ENCODE results near the gene PSPC1. TPM values are rescaled to one million over a fixed set of nuclear protein-coding genes. Genes with fewer than 3 reads are reported as not detected.

Gene PSPC1
- total RNA-seq, 2 donors from 2014 or later: 36.5 to 46.3 TPM

- no peaks in the 10 kb centered on the region for H3K4me1 ChIP-seq
- no peak overlapping the region for H3K4me3 ChIP-seq
- TF ChIP-seq CTCF (IDR thresholded peaks at IDR 0.05): no peak
- no peak for DNase-seq
- no peaks in the 10 kb centered on the region for H3K27me3 ChIP-seq
- intact Hi-C loops (cut with DNase I): no loop called here
- H3K9me3 ChIP-seq: no peaks in the 10 kb centered on the region
- H3K36me3 ChIP-seq: no peaks in the 10 kb centered on the region
- H3K9ac ChIP-seq (ENCODE audit: low read depth in 2 of 2, low read length in 2 of 2): no peak overlapping the region
- no peak overlapping the region for H3K27ac ChIP-seq
Observed at GRCh38 chr13:19673473-19674430, 109.0 kb downstream of the PSPC1 start.

DNA sequence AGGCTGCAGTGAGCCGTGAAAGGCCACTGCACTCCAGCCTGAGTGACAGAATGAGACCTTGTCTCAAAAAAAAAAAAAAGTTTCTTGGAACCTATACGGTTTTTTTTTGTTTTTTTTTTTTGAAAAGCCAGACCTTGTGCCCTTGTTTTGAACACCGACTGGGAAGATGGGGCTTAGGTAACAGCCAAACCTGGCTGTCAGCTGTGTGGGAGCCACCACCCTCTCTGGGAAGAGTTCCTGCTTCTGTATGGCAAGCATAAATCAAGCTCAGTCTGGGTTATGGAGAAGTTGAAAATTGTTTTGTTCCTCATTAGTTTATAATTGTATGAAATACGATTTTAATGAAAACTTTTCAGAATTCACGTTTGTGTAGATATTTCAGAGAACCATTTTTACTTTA, 109.8 kb downstream of the PSPC1 start:
- no peaks in the 10 kb centered on the region for H3K36me3 ChIP-seq
- no peaks in the 10 kb centered on the region for H3K9me3 ChIP-seq
- H3K9ac ChIP-seq (ENCODE audit: low read depth in 2 of 2, low read length in 2 of 2): no peak overlapping the region
- H3K27ac ChIP-seq: no peak overlapping the region
- intact Hi-C loops (cut with DNase I): no loop called here
- H3K4me1 ChIP-seq: no peaks in the 10 kb centered on the region
- no peak overlapping the region for H3K4me3 ChIP-seq
- DNase-seq: no peak
- no peak for TF ChIP-seq CTCF (IDR thresholded peaks at IDR 0.05)
- H3K27me3 ChIP-seq: no peaks in the 10 kb centered on the region

- Histone ChIP-seq H3K9ac (ENCODE audit: low read depth in 2 of 2, low read length in 2 of 2) (no peak overlapping the region), H3K4me1 (no peaks in the 10 kb centered on the region), H3K36me3 (no peaks in the 10 kb centered on the region), H3K9me3 (no peaks in the 10 kb centered on the region), H3K27me3 (no peaks in the 10 kb centered on the region), H3K27ac (no peak overlapping the region), H3K4me3 (no peak overlapping the region)
- DNase-seq: no peak
- intact Hi-C loops (cut with DNase I): no loop called here
- TF ChIP-seq CTCF (IDR thresholded peaks at IDR 0.05): no peak
Observed at GRCh38 chr13:19670147-19670546, 112.6 kb downstream of the PSPC1 start.

DNA sequence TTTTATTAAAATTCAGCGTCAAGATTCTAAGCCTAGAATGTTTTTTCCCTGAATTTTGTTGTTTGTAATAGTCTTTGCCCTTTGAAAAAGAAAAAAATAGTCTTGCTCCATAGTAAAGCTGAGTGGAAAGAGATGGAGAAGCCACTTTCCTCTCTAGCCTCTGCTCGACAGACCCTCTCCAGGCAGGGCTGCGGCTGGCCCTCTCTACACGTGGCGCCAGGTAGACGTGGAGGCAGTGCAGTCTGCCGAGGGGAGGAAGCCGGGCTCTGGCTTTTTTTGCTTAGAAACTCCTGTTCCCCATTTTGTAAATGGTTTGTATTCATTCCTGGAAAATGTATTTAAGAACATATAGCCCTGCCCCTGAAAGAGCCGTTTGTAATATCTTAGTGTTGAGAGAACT, 114.0 kb downstream of the PSPC1 start:
- intact Hi-C loops (cut with DNase I): no loop called here
- H3K36me3 ChIP-seq: no peaks in the 10 kb centered on the region
- no peak for DNase-seq

DNA sequence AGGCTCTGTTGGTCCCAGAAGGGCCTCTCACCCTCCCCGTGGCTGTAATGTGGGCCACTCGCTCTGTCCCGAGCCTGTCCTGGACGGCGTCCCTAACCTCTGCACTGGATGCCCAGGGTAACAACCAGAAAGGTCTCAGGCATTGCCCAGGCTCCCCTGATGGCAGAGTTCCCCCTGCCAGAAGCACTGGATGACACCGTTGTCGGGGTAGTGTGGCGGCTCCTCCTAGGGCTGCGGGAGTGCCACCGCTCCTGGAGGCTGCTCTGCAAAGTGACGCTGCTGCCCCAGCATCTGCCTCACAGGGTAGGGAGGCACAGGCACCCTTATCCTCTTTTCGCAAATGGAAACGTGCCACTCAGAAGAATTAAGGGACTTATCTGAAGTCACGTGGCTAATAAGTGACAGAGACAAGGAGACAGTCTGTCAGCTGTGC, 117.3 kb downstream of the PSPC1 start:
- Histone ChIP-seq H3K27ac (no peak overlapping the region), H3K36me3 (no peaks in the 10 kb centered on the region), H3K9me3 (no peaks in the 10 kb centered on the region), H3K27me3 (no peaks in the 10 kb centered on the region), H3K4me3 (no peak overlapping the region), H3K9ac (ENCODE audit: low read depth in 2 of 2, low read length in 2 of 2) (no peak overlapping the region), H3K4me1 (no peaks in the 10 kb centered on the region)
- DNase-seq: no peak
- TF ChIP-seq CTCF (IDR thresholded peaks at IDR 0.05): no peak
- intact Hi-C loops (cut with DNase I): no loop called here

More for the DNA sequence above, 114.0 kb downstream of the PSPC1 start:
- no peaks in the 10 kb centered on the region for H3K27me3 ChIP-seq
- no peak for TF ChIP-seq CTCF (IDR thresholded peaks at IDR 0.05)
- no peaks in the 10 kb centered on the region for H3K9me3 ChIP-seq
- H3K9ac ChIP-seq (ENCODE audit: low read depth in 2 of 2, low read length in 2 of 2): no peak overlapping the region
- no peaks in the 10 kb centered on the region for H3K4me1 ChIP-seq
- H3K27ac ChIP-seq: no peak overlapping the region
- no peak overlapping the region for H3K4me3 ChIP-seq
